ENCODE measurements around the gene M1AP. TPM values are rescaled to one million over a fixed set of nuclear protein-coding genes. Genes with fewer than 3 reads are reported as not detected.

Gene M1AP
- total RNA-seq, 1 experiment from 2014 or later, result not detected

DNA sequence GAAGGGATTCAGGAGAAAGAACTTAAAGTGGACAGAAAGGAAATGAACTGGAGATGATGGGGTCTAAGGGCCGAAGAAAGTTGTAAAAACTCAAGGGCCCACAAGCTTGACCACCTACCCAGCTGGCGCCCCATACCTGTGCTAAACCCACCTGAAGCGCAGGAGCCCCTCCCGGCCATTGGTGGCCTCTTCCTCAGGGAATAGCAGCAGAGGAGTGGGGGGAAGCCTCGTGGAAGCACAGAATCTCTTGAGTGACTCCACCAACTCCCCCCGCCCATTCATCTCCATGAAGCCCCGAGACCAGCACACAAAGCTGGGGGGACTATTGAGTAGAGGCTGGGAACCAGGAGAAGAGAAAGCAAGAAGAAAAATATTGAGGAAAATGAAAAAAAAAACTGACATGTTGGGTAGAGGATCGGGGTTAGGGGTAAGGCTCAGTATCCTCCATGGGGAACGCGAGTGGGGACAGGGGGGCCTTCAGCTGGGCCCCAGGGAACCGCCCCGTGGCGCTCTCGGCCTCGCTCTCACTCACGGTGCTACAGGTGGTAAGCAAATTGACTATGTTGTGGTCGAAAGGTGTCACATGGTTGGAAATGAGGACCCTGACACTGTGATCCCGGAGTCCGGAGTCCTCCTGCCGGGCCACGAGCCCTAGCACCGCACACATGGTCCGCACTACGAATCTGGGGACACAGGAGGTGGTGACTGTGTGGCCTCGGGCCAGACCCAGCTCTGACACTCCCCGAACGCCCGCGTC is 119.4 kb downstream of the M1AP start:
- DNase-seq (ENCODE audit: extremely low read depth, low read depth), result no peak

DNA sequence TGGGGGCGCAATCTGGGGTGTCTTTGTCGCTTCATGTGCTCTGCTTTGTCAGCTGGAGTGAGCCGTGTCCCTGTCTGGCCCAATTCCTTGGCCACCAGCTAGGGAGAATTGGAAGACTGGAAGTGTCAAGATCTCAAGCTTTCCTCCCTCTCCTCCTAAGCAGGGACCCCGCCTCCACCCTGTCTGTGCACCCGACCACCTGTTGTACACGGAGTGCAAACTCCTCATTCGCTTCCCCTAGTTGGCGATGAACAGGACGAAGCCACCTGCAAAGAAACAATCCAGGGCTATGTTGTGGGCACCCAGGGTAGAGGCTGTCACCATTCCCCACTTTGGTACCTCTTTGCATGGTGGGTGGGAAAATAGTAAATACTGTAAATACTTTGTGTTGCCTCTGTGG is 120.4 kb downstream of the M1AP start:
- DNase-seq (ENCODE audit: extremely low read depth, low read depth), result no peak

DNA sequence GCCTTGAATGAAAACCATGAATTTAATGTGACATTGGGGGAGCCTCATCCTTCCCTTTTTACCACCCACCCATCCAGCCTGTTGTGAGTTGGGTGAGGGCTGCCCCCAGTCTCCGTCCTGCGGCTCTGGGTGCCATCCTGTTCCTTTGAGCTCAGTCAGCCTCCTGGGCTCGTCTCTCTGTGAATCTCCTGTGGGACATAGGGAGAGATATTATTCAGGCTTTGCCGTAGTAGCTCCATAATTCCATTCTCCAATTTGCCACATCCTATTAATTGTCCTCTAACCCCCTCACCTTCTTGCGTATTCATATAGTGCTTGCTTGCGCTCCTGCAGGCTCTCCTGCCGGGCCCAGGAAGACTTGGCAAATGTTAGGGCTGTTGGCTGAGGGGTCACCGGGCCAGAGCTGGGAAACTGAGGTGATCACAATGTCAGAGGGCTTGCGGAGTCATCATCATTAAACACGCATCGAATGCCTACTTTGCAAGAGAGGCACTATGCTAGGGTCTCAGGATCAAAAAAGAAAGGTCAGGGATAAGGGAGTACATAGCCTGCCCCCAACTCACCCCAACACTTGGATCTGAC is 121.4 kb downstream of the M1AP start:
- DNase-seq (ENCODE audit: extremely low read depth, low read depth), result no peak

DNA sequence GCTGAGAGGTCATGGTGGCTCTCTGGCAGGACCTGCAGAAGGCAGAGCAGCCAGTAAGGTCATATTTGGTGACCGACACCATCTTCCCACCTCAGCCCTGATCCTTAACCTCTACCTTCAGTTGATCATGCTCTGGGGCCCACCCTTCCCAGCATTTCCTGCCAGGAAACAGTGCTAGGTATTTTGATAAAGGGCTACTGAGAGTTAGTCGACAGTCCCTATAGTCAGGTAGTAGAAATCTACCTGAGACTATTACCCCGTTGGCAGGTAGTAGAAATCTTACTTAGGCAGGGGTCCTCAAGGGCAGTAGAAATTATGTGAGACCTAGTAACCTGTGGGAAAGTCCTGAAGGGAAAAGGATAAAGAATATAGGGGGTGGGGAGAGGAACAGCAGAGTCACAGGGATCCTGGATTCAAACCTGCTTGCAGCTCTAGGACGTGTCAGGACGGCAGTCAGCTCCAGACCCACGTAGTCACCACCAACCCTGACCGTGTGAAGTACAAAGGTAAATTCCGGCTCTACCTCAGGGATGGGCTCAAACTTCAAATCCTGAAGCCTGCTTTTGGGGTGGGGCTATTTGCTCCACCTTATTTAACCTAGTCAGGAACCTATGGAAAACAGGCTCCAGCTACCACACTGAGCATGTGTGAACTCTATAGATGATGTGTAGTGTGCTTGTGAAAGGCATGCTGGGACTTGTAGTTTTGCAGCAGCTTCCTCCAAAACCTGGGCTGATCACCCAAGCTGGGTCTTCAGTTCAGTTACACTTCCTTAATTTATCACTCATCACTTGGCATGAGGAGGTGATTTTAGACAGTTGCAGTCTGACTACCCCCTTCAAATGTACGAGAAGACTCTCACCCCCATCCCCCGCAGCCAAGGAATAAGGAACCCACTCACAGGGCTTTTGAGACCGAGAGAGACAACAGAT is 122.1 kb downstream of the M1AP start, which contains the start of gene DQX1:
Gene DQX1 (minus strand): TSS at position 515 of the 932 bp plus-strand sequence. CDS start 502 bp downstream, at position 13.
- no peak for DNase-seq (ENCODE audit: extremely low read depth, low read depth)

DNA sequence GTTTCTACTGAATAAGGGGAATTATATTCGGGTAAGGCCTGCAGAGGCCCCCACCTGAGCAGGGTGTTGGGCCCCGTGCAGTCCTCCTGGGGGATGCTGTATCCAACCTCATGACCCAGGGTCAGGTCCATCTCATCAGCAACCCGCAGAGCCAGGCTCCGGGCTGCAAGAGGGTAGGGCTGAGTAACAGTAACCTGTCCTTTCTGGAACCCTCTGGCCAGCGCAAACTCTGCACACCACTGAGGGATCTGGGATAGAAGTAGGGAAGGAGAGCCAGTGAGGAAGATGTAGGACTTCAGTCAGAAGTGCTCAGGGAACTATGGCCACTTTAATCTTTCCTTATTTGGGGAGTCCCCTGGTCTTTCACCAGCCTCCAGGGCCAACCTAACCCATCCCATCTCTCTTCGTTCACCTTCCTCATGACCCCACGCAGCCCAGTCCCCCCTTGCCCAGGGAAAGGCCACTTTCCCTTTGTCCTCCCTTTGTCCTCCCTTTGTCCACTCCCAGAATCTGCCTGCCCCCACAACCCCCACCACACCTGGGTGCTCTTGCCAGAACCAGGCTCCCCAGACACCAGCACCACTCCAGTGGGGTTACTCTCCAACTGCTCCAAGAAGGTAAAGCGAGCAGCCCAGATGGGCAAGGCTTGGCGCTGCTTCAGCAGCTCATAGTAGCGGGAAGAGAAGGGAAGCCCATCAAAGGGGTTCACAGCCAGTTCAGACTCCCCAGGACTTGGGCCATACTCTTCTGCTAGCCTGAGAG is 123.0 kb downstream of the M1AP start:
- no peak for DNase-seq (ENCODE audit: extremely low read depth, low read depth)

DNA sequence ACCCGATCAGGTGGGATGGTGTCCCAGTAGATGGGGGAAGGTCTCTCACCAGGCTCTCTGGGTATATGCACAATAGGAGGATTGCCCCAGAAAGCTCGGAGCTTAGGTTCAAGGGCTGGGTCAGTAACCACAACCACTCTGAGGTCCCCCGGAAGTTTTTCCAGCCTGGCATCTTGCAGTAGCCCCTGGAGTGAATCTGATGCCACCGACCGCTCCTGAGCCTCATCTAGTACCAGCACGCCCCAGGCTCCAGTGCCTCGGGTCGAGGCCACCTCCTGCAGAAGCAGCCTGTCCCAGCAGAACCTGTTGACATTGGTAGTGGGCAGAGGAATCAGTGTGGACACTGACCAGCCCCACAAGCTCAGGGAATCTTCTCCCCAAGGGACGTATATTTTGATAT is 124.1 kb downstream of the M1AP start:
- no peak for DNase-seq (ENCODE audit: extremely low read depth, low read depth)

DNA sequence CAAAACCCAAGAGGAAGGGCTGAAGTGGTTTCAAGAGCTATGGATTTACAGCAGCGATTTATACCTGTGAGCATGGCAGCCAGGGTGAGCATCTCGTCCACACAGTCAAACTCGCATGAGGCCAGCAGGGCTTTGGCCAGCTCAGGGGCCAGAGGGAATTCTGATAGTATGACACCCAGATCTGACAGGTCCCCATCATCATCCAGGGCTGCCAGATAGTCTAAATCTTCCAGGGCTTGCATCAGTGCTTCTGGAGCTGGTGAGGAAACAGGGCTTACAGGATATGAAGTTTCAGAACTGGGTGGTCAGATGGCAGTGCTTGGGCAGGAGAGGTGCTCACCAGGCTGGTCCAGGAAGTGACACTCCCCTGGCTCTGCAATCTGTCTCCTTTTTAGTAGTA is 125.6 kb downstream of the M1AP start:
- DNase-seq (ENCODE audit: extremely low read depth, low read depth), result no peak

DNA sequence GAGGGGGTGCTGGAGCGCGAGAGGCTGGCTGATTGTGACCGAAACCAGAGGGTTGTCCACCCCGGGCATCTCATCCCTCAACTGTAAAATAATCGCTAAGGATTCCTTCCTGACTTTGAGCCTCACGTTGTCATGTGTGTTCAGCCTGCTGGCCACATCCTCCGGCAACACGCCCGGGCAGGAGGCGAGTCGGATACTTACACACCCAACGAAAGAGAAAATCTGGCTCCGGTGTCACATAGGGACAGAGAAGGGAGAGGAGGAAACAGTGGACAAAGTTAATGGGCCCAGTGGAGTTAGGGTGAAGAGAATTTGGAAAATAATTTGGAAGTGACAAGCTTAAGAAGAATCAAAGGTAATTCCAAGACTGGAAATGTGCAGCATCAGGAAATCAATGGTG is 131.5 kb downstream of the M1AP start:
- DNase-seq (ENCODE audit: extremely low read depth, low read depth), result no peak

DNA sequence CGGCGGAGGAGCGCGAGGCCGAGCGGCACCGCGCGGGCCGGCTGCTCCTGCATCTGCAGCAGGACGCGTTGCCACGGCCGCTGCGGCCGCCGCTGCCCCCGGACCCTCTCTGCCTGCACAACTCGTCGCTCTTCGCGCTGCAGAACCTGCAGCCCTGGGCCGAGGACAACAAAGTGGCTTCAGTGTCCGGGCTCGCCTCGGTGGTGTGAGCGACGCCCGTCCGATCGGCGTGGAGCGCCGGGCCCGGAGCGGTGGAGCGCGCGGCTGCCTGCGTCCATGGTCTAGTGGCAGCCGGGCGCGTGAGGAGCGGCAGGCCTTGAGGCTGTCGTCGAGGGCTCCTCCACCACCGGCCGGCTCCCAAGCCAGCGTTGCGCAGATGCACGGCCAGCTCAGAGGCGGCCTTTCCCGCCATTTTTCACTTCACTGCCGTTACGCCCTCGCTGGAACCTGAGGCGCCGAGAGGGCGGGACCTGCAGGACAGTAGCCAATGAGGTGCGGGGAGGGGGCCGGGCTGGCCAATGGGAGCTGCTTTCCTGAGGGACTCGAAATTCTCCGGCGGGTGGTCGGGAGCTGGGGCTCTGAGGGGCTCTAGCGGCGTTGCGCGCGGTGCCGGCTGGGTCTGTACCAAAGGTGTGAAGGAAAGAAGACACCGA is 132.0 kb downstream of the M1AP start:
- DNase-seq (ENCODE audit: extremely low read depth, low read depth), result no peak

DNA sequence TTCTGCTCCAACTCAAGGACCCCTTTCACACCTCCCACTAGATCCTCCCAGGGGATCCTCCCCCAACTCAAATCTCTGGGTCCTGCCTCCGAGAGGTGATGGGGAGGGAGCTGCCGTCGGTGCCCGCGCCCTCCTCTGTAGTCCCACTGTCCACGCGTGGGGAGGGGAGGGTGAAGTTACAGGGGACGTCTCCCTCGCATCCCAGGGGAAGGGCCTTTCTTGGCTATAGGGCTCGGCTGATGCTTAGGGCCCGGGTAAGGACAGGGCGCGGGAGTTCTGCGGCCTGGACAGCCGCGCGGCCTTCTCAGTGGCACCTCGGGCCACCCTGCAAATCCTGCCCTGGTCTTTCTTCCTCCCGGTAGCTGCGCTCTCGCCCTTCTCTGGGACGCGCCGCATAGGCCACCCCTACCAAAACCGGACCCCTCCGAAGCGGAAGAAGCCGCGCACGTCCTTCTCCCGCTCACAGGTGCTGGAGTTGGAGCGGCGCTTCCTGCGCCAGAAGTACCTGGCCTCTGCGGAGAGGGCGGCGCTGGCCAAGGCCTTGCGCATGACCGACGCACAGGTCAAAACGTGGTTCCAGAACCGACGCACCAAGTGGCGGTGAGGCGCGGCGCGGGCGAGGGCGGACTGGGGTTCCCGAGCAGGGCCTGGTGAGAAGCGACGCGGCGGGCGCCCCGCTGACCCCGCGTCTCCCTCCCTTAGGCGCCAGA is 132.7 kb downstream of the M1AP start:
- no peak for DNase-seq (ENCODE audit: extremely low read depth, low read depth)

DNA sequence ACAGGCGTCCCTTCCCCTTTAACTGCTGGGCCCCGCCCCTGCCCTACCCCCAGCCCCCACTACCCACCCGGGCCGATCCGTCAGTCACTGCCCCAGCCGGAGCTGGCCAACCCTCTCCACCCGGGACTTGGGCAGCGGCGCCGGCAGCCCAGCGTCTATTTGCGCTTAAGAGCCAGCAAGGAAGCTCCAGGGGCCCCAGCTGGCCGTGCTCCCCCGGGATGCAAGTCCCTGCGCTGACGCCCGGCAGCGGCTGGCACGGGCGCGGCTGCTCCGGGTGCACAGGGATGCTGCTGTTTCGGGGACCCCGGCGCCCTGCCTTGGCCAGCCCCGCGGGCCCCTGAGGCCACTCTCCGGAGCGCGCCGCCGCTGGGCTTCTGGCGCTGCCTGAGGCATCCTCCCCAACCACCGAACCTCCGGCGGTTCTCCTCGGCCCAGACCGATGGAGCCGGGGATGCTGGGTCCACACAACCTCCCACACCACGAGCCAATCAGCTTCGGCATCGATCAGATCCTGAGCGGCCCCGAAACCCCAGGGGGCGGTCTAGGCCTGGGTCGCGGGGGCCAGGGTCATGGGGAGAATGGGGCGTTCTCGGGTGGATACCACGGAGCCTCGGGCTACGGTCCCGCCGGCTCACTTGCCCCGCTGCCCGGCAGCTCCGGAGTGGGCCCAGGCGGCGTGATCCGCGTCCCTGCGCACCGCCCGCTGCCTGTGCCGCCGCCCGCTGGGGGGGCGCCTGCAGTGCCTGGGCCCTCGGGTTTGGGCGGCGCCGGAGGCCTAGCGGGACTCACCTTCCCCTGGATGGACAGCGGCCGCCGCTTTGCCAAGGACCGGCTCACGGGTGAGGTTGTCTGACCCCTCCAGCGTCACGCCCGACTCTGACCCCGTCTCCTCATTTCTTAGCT is 133.5 kb downstream of the M1AP start, which contains the start of gene TLX2:
Gene TLX2 (plus strand): TSS at position 83 of the 903 bp plus-strand sequence. CDS start 357 bp downstream, at position 440.
- DNase-seq (ENCODE audit: extremely low read depth, low read depth), result no peak

DNA sequence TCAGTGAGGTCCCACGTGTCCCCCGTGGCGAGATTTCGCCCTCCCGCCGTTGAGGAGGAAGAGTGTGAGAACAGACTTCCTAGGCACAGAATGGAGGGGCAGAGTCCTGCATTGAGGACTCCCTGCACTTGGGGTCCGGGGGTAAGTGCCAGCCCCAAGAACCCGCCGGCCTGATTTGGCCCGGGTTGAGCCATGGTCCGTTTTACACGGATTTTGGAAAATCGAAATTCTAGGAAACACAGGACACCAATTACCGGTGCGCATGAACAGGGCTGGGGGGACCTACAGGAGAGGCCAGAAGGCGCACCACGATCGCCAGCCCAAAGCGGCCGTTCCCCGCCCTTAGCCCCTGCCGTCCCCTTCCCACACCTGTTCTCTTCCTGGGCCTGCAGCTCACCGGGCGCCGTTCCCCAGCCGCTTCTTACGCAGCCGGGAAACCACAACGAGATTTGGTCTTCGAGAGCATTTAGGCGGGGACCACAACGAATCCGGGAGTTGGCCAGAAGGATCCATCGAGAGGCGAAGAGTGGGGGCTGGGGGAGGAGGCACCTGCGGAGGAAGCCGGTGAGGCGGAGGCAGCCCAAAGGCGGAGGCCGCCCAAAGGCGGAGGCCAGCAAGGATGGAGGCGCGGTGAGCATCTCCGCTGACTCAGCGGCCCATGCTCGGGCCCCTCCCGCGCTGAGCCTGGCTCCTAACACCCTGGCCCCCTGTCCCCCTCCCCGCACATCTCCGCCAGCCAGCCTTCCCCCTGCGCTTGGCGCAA is 134.3 kb downstream of the M1AP start:
- DNase-seq (ENCODE audit: extremely low read depth, low read depth), result no peak

DNA sequence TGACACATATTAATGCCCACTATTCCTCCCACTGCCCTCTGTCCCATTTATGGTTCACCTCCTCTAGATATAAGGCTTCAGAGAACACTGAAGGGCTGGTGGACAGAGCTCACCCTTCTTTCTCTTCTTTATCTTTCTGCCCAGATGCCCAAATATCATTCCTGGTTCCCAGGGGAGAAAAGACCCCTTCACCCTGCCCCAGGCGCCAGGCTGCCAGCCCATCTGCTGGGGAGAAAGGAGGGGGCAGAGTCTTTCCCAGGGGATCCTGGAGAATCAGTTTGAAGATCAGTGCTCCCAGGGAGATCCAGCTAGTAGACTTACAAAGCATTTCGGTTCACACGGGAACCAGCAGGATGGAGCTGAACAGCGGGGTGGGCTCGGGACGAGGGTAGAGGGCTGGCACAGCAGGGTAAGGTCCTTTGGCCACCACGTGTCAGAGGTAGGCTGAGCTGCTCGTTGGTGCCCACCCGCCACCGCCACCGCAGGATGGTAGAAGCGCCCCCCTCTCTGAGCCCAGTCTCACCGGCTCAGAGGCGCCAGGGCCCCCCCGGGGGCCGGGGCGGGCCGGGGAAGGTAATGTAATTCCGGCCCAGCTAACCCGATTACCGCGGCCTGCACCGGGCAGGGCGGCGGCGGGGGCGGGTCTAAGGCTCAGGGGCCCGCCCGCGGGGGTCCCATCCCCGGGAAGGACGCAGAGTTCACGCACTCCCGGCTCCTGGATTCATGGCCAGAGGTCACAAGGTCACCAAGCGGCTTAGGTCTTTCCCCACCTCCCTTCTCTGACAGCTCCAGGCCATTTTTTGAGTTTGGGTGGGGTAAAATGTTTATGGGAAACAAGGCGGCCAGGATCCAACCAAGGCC is 135.2 kb downstream of the M1AP start:
- no peak for DNase-seq (ENCODE audit: extremely low read depth, low read depth)

DNA sequence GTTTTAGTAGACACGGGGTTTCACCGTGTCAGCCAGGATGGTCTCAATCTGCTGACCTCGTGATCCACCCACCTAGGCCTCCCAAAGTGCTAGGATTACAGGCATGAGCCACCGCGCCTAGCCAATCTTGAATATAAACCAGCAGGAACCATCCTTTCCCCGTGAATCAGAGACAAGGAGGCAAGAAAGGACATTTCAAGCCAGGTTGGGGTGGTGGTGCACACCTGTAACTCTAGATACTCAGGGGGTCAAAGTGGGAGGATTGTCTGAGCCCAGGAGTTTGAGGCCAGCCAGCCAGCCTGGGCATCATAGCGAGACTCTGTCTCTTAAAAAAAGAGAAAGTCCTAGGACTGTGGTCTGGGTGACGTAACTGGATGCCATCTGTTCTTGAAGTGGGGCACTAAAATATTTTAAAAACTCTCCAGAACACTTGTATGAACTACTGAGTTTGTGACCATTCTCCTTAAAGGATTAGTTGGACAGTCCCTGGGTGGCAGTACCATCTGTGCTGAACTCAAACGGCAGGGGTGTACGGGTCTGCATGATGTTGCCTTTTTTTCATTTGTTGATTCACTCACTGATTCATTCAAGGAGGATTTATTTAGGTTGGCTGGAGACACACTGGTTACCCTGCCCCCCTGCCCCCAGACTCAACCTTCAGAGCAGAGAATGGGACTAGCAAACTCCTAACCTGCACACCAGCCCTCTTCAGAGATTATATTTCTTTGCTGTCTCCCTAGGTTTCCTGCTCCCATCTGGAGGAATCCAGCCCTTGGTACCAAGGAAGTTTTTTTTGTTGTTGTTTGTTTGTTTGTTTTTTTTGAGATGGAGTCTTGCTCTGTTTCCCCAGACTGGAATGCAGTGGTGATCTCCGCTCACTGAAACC is 136.8 kb downstream of the M1AP start:
- DNase-seq (ENCODE audit: extremely low read depth, low read depth), result no peak

DNA sequence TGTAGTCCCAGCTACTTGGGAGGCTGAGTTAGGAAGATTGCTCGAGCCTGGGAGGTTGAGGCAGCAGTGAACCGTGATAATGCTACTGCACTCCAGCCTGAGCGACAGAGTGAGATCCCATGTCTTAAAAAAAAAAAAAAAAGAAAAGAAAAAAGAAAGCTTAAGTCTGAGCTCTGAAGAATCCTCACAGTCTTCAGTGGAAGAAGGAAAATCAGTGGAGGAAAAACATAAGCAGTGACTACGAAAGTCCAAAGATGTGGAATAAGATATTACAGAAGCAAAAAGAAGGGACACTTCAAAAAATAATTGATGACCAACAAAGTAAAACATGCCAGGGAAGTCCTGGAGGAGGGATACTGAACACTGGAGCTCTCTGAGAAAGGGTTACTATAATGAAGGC is 137.9 kb downstream of the M1AP start:
- DNase-seq (ENCODE audit: extremely low read depth, low read depth), result no peak

Data from NCI-H460 (cell line).